Measurements from ENCODE around the gene RHOC. TPM values are rescaled to one million over a fixed set of nuclear protein-coding genes. Genes with fewer than 3 reads are reported as not detected.

The RHOC gene
- total and polyA plus RNA-seq, 2 experiments from 2014 or later = 65.4 to 76.7 TPM

DNA sequence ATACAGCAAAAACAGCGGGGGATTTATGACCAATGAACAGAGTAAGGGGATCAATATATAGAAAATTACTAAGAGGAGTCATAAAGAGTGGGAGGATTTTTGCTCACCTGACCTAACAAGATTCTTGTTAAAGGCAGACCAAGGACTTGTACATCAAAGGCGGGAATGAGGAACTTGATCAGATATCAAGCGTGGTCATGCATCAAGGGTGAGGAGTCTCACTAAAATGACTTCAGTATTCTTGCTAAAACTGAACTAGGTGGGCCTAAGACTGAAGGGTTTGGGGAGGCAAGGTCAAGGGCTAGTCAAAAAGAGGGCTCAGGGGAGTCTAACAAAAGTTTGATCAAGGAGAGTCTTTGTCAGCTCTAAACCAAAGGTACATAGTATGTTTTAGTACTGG lies 30.4 kb downstream of the RHOC start:
- ATAC-seq (no peak), DNase-seq (ENCODE audit: low spot score) (no peak)
- peaks cover 12% of the 10 kb centered on the region; the same call in 1 of the 2 replicates for H4K20me1 ChIP-seq (replicated peaks; ENCODE audit: insufficient read depth)
- no peaks in the 10 kb centered on the region for H3K9me2 ChIP-seq (ENCODE audit: insufficient read depth)
- Mint-ChIP-seq H3K36me3 (ENCODE audit: low read depth) (peaks cover 12% of the 10 kb centered on the region; the same call in 2 of the 3 replicates), H3K4me1 (peaks cover 43% of the 10 kb centered on the region), H3K27me3 (ENCODE audit: insufficient read depth, low read depth, poor library complexity) (peaks cover 18% of the 10 kb centered on the region), H3K9me3 (peaks cover 4% of the 10 kb centered on the region; the same call in 1 of the 3 replicates), H3K4me3 (peak overlapping the region; percentile 80; the same call in 2 of the 3 replicates), H3K27ac (no peak overlapping the region)
- no peak for TF ChIP-seq EZH2phosphoT487 (IDR thresholded peaks at IDR 0.05; ENCODE audit: unreplicated experiment)
- no peak for TF ChIP-seq POLR2AphosphoS5 (IDR thresholded peaks at IDR 0.05; ENCODE audit: low read depth)
- TF ChIP-seq, protein P1, sequence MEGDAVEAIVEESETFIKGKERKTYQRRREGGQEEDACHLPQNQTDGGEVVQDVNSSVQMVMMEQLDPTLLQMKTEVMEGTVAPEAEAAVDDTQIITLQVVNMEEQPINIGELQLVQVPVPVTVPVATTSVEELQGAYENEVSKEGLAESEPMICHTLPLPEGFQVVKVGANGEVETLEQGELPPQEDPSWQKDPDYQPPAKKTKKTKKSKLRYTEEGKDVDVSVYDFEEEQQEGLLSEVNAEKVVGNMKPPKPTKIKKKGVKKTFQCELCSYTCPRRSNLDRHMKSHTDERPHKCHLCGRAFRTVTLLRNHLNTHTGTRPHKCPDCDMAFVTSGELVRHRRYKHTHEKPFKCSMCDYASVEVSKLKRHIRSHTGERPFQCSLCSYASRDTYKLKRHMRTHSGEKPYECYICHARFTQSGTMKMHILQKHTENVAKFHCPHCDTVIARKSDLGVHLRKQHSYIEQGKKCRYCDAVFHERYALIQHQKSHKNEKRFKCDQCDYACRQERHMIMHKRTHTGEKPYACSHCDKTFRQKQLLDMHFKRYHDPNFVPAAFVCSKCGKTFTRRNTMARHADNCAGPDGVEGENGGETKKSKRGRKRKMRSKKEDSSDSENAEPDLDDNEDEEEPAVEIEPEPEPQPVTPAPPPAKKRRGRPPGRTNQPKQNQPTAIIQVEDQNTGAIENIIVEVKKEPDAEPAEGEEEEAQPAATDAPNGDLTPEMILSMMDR (conservative IDR thresholded peaks at IDR 0.05; ENCODE audit: low read depth in 2 of 2) = no peak
- no peak for TF ChIP-seq NANOG (IDR thresholded peaks at IDR 0.05; ENCODE audit: borderline replicate concordance)
- TF ChIP-seq, protein P2, sequence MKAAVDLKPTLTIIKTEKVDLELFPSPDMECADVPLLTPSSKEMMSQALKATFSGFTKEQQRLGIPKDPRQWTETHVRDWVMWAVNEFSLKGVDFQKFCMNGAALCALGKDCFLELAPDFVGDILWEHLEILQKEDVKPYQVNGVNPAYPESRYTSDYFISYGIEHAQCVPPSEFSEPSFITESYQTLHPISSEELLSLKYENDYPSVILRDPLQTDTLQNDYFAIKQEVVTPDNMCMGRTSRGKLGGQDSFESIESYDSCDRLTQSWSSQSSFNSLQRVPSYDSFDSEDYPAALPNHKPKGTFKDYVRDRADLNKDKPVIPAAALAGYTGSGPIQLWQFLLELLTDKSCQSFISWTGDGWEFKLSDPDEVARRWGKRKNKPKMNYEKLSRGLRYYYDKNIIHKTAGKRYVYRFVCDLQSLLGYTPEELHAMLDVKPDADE (IDR thresholded peaks at IDR 0.05) = no peak
- no peak for TF ChIP-seq ZNF114 (CRISPR knock-in tag; IDR thresholded peaks at IDR 0.05)
- TF ChIP-seq, protein P3, sequence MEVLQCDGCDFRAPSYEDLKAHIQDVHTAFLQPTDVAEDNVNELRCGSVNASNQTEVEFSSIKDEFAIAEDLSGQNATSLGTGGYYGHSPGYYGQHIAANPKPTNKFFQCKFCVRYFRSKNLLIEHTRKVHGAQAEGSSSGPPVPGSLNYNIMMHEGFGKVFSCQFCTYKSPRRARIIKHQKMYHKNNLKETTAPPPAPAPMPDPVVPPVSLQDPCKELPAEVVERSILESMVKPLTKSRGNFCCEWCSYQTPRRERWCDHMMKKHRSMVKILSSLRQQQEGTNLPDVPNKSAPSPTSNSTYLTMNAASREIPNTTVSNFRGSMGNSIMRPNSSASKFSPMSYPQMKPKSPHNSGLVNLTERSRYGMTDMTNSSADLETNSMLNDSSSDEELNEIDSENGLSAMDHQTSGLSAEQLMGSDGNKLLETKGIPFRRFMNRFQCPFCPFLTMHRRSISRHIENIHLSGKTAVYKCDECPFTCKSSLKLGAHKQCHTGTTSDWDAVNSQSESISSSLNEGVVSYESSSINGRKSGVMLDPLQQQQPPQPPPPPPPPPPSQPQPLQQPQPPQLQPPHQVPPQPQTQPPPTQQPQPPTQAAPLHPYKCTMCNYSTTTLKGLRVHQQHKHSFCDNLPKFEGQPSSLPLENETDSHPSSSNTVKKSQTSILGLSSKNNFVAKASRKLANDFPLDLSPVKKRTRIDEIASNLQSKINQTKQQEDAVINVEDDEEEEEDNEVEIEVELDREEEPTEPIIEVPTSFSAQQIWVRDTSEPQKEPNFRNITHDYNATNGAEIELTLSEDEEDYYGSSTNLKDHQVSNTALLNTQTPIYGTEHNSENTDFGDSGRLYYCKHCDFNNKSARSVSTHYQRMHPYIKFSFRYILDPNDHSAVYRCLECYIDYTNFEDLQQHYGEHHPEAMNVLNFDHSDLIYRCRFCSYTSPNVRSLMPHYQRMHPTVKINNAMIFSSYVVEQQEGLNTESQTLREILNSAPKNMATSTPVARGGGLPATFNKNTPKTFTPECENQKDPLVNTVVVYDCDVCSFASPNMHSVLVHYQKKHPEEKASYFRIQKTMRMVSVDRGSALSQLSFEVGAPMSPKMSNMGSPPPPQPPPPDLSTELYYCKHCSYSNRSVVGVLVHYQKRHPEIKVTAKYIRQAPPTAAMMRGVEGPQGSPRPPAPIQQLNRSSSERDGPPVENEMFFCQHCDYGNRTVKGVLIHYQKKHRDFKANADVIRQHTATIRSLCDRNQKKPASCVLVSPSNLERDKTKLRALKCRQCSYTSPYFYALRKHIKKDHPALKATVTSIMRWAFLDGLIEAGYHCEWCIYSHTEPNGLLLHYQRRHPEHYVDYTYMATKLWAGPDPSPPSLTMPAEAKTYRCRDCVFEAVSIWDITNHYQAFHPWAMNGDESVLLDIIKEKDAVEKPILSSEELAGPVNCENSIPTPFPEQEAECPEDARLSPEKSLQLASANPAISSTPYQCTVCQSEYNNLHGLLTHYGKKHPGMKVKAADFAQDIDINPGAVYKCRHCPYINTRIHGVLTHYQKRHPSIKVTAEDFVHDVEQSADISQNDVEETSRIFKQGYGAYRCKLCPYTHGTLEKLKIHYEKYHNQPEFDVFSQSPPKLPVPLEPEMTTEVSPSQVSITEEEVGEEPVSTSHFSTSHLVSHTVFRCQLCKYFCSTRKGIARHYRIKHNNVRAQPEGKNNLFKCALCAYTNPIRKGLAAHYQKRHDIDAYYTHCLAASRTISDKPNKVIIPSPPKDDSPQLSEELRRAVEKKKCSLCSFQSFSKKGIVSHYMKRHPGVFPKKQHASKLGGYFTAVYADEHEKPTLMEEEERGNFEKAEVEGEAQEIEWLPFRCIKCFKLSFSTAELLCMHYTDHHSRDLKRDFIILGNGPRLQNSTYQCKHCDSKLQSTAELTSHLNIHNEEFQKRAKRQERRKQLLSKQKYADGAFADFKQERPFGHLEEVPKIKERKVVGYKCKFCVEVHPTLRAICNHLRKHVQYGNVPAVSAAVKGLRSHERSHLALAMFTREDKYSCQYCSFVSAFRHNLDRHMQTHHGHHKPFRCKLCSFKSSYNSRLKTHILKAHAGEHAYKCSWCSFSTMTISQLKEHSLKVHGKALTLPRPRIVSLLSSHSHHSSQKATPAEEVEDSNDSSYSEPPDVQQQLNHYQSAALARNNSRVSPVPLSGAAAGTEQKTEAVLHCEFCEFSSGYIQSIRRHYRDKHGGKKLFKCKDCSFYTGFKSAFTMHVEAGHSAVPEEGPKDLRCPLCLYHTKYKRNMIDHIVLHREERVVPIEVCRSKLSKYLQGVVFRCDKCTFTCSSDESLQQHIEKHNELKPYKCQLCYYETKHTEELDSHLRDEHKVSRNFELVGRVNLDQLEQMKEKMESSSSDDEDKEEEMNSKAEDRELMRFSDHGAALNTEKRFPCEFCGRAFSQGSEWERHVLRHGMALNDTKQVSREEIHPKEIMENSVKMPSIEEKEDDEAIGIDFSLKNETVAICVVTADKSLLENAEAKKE (CRISPR knock-in tag; IDR thresholded peaks at IDR 0.05) = no peak
- no peak for TF ChIP-seq EZH2 (IDR thresholded peaks at IDR 0.05; ENCODE audit: low read depth, unreplicated experiment)
- H3K4me1 ChIP-seq (ENCODE audit: insufficient read depth) = peaks cover 34% of the 10 kb centered on the region
- H3F3A ChIP-seq (replicated peaks; ENCODE audit: low read depth) = 0 out of 2 replicates have a peak, but pooled peaks cover 4% of the 10 kb centered on the region
- H3K4me3 ChIP-seq = peak overlapping the region; percentile 71; the same call in 1 of the 2 replicates
- H3K79me2 ChIP-seq (replicated peaks; ENCODE audit: insufficient read depth) = peaks cover 49% of the 10 kb centered on the region
- peak overlapping the region; percentile 83; the same call in 1 of the 2 replicates for H3K4me2 ChIP-seq
- peaks cover 12% of the 10 kb centered on the region for H3K27me3 ChIP-seq (ENCODE audit: insufficient read depth)
- H3K27ac ChIP-seq (ENCODE audit: low read depth) = no peak overlapping the region
- H3K36me3 ChIP-seq (ENCODE audit: insufficient read depth) = no peaks in the 10 kb centered on the region
- H2AFZ ChIP-seq = no peak overlapping the region

Data from GM23338 (cell line).